CD4-positive, alpha-beta T cell treated with Interleukin-4 for 1 hour (primary cell): ENCODE data around the gene SNAI1.
A peak's percentile ranks its signal among the peaks of the same experiment; 100 is the strongest.
"Not testable (repeated sequence)": the region's sequence is repeated elsewhere in the genome, so short reads cannot be mapped to it uniquely, and the experiment has no call there.

Experiments
- DNase-seq, 2 donors: peaks; one replicate each; pipeline ENCODE4 v3.0.0-alpha.2; 2020 to 2022

SNAI1 gene

GRCh38 chr20:49982346-49983122, at the start of gene SNAI1:
SNAI1 (plus strand) TSS chr20:49982980; CDS start chr20:49983060, 80 bp downstream.
- DNase-seq: peak; percentile 88 to 89

- DNase-seq: no peak
Measured at GRCh38 chr20:49935746-49936152, 47.0 kb upstream of the SNAI1 start.

- DNase-seq: peak; percentile 91 to 93
Measured at GRCh38 chr20:49936153-49937026, 46.4 kb upstream of the SNAI1 start, which contains the start of gene RNF114. RNF114 (plus strand) TSS chr20:49936397; CDS start chr20:49936413, 16 bp downstream.

GRCh38 chr20:49937027-49937929, 45.5 kb upstream of the SNAI1 start:
- DNase-seq: peak in 1 of 2 donors; percentile 34

GRCh38 chr20:49938173-49939163, 44.3 kb upstream of the SNAI1 start:
- DNase-seq: no peak

DNA sequence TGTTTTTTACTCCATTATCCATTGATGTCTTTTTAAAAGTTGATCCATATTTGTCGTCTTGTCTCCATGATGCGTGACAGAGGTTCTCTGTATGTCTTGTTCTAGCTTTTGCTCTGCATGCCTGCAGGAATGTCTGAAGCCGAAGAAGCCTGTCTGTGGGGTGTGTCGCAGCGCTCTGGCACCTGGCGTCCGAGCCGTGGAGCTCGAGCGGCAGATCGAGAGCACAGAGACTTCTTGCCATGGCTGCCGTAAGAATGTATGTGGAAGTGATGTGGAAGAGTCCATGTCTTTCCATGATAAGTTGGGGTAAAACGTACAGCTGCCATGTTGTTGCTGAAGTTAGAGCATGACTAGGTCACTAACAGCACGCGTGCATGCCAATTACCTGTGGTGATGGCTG, 41.3 kb upstream of the SNAI1 start:
- DNase-seq: no peak

- DNase-seq: no peak
Measured at GRCh38 chr20:49942303-49942702, 40.5 kb upstream of the SNAI1 start.

DNA sequence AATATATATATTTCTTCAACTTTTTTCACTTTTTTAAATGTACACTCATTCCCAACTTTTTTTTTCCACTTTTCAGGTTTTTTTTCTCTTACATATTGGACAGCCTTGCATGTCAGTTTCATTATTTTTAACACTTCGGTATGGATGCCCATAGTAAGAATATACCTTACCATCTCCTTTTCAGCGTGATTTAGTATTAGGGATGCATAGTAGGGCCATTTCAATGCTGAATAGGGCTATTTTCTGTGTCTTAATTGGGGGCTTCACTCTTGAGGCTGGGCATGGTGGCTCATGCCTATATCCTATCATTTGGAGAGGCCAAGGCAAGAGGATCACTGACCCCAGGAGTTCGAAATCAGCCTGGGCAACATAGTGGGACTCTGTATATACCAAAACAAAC, 39.8 kb upstream of the SNAI1 start:
- no peak for DNase-seq

GRCh38 chr20:49945306-49945700, 37.5 kb upstream of the SNAI1 start:
- no peak for DNase-seq

GRCh38 chr20:49945701-49946477, 36.9 kb upstream of the SNAI1 start:
- no peak for DNase-seq

DNA sequence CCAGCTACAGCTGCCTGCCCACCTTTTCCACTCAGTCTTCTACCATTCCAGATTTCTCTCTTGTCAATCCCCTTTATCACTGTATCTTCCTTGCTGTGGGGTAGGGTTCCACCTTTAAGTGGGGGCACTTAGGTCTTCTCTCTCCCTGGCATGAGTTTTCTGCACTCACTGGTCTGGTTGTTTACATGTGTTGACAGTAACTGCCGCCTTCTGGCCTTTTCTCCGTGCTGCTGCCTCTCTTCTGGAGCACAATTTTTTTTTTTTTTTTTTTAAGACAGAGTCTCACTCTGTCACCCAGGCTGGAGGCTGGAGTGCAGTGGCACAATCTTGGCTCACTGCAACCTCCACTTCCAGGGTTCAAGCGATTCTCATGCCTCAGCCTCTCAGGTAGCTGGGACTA, 34.6 kb upstream of the SNAI1 start:
- DNase-seq: no peak

GRCh38 chr20:49948809-49949507, 33.8 kb upstream of the SNAI1 start:
- DNase-seq: no peak

- DNase-seq: no peak
Measured at GRCh38 chr20:49951151-49951550, 31.6 kb upstream of the SNAI1 start.

GRCh38 chr20:49955167-49955566, 27.6 kb upstream of the SNAI1 start:
- DNase-seq: no peak

GRCh38 chr20:49955830-49956396, 26.9 kb upstream of the SNAI1 start:
- not testable (repeated sequence) for DNase-seq

DNA sequence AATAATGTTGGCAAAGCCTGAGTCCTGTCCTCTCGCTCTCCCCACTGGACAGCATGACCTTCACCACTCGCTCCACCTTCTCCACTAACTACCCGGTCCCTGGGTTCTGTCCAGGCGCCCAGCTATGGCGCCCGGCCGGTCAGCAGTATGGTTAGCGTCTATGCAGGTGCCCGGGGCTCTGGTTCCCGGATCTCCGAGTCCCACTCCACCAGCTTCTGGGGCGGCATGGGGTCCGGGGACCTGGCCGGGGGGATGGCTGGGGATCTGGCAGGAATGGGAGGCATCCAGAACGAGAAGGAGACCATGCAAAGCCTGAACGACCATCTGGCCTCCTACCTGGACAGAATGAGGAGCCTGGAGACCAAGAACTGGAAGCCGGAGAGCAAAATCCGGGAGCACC, 26.1 kb upstream of the SNAI1 start:
- DNase-seq: no peak

DNA sequence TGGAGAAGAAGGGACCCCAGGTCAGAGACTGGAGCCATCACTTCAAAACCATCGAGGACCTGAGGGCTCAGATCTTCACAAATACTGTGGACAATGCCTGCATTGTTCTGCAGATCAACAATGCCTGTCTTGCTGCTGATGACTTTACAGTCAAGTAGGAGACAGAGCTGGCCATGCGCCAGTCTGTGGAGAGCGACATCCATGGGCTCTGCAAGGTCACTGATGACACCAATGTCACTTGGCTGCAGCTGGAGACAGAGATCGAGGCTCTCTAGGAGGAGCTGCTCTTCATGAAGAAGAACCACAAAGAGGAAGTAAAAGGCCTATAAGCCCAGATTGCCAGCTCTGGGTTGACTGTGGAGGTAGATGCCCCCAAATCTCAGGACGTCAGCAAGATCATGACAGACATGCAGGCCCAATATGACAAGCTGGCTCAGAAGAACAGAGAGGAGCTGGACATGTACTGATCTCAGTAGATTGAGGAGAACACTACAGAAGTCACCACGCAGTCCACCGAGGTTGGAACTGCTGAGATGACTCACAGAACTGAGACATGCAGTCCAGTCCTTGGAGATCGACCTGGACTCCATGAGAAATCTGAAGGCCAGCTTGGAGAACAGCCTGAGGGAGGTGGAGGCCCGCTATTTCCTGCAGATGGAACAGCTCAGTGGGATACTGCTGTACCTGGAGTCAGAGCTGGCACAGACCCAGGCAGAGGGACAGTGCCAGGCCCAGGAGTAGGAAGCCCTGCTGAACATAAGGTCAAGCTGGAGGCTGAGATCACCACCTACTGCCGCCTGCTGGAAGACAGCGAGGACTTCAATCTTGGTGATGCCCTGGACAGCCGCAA, 25.5 kb upstream of the SNAI1 start:
- not testable (repeated sequence) for DNase-seq

DNA sequence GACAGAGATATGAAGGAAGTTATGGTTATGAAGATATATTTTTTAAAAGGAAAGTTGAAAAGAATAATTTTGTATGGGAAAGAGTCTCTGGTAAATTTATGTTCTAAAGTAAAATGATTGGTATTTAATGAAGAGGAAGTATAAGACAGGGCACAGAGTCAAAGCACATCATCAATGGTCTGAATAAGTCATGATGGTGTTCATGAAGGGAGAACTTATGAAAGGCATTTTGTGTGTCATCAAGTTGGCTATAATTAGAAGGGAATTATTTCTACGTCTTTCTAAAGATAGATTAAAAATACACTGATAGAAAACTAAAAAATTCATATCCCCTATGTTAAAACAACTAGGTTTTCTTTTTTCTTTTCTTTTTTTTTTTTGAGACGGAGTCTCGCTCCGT, 21.4 kb upstream of the SNAI1 start:
- no peak for DNase-seq
